Fibroblast of pulmonary artery (primary cell): ENCODE results near the gene CBX3.
"Not testable (repeated sequence)": the region's sequence is repeated elsewhere in the genome, so short reads cannot be mapped to it uniquely, and the experiment has no call there.

Experiments used
- DNase-seq: peaks from one replicate; pipeline ENCODE4 v3.0.0-alpha.2; 2010; ENCODE audit warnings: low read depth
- H3K4me3 ChIP-seq: replicated peaks from 2 replicates; pipeline ENCODE4 v1.5.1; 2011; ENCODE audit warnings: low read depth, mild to moderate bottlenecking, control low read depth, low read length, moderate library complexity
- CTCF ChIP-seq: IDR thresholded peaks from 2 replicates; pipeline ENCODE4 v1.5.1; 2011; ENCODE audit warnings: mild to moderate bottlenecking, control low read depth, low read length, inconsistent platforms; ENCODE audit errors: missing control alignments

The CBX3 gene

GRCh38 chr7:26156451-26157420 is 44.8 kb upstream of the CBX3 start:
- H3K4me3 ChIP-seq: peak overlapping the region; percentile 38
- DNase-seq: peak; percentile 94
- no peak for TF ChIP-seq CTCF

GRCh38 chr7:26157520-26158105 is 43.9 kb upstream of the CBX3 start:
- no peak overlapping the region for H3K4me3 ChIP-seq
- DNase-seq: no peak
- TF ChIP-seq CTCF: no peak

GRCh38 chr7:26159243-26159642 is 42.3 kb upstream of the CBX3 start:
- DNase-seq: peak; percentile 55
- no peak for TF ChIP-seq CTCF
- no peak overlapping the region for H3K4me3 ChIP-seq

GRCh38 chr7:26160896-26161295 is 40.6 kb upstream of the CBX3 start:
- H3K4me3 ChIP-seq: no peak overlapping the region
- TF ChIP-seq CTCF: no peak
- DNase-seq: no peak

- no peak overlapping the region for H3K4me3 ChIP-seq
- TF ChIP-seq CTCF: no peak
- no peak for DNase-seq
These were observed 39.1 kb upstream of the CBX3 start for GRCh38 chr7:26162431-26162830.

- DNase-seq, H3K4me3 ChIP-seq: not testable (repeated sequence)
These were observed 37.7 kb upstream of the CBX3 start for GRCh38 chr7:26163804-26164203.

GRCh38 chr7:26165950-26166683 is 35.4 kb upstream of the CBX3 start:
- no peak for DNase-seq
- TF ChIP-seq CTCF: no peak
- H3K4me3 ChIP-seq: no peak overlapping the region
